Ovary (tissue), 3 donors: ENCODE results near the gene MEMO1.

Source experiments
- EP300 ChIP-seq: sonication (generic); formaldehyde crosslinking; IDR thresholded peaks from one replicate; pipeline ENCODE4 v1.6.1; 2017; ENCODE audit warnings: antibody characterized with exemption
- POLR2A ChIP-seq: fragments of 450-650 bp; IDR thresholded peaks from one replicate; pipeline ENCODE4 v1.6.1; 2017; ENCODE audit warnings: antibody characterized with exemption, mild to moderate bottlenecking, moderate library complexity
- TF ChIP-seq, protein P1 (sequence below), 3 donors: fragments of 450-650 bp in 2 of 3; fragments of 200-600 bp in 1 of 3; IDR thresholded peaks; one replicate each; pipeline versions ENCODE4 v1.5.1 to v1.8.0; 2016 to 2022; ENCODE audit warnings: antibody characterized with exemption in 3 of 3, mild to moderate bottlenecking in 1 of 3
- donor health status: DM: no; HTN: no; CAD: no.

- TF ChIP-seq, protein P1, sequence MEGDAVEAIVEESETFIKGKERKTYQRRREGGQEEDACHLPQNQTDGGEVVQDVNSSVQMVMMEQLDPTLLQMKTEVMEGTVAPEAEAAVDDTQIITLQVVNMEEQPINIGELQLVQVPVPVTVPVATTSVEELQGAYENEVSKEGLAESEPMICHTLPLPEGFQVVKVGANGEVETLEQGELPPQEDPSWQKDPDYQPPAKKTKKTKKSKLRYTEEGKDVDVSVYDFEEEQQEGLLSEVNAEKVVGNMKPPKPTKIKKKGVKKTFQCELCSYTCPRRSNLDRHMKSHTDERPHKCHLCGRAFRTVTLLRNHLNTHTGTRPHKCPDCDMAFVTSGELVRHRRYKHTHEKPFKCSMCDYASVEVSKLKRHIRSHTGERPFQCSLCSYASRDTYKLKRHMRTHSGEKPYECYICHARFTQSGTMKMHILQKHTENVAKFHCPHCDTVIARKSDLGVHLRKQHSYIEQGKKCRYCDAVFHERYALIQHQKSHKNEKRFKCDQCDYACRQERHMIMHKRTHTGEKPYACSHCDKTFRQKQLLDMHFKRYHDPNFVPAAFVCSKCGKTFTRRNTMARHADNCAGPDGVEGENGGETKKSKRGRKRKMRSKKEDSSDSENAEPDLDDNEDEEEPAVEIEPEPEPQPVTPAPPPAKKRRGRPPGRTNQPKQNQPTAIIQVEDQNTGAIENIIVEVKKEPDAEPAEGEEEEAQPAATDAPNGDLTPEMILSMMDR (IDR thresholded peaks at IDR 0.05) = no peak
- TF ChIP-seq EP300 (no peak), POLR2A (no peak)
These were observed 32.8 kb upstream of the MEMO1 start for GRCh38 chr2:32043561-32043960.
